ENCODE results near the gene IMPG1.

Gene IMPG1

DNA sequence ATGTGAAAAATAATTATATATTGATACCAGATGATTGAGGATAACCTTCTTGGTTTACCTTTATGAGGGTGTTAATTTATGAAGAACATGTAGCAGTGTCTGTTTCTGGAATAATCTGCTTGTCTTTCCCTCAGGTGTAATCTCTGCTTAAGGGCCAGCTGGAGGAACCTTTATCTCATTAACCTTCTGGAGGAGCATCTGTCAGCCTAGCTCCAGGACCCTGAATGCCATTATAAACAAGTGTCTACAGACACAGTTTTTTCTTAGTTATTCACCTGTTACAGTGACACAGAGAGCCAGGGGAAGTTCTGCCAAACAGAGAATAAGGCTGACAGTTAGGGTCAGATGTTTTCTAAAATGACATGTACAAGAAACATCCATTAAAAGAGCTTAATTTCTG is at the start of gene IMPG1:
Gene IMPG1, minus strand, starts transcription at position 101 of the 400 bp plus-strand sequence. CDS start 174 bp downstream, outside the sequence.
- no peak for FAIRE-seq

GRCh38 chr6:76120302-76120701 is 47.8 kb upstream of the IMPG1 start:
- no peak for FAIRE-seq

DNA sequence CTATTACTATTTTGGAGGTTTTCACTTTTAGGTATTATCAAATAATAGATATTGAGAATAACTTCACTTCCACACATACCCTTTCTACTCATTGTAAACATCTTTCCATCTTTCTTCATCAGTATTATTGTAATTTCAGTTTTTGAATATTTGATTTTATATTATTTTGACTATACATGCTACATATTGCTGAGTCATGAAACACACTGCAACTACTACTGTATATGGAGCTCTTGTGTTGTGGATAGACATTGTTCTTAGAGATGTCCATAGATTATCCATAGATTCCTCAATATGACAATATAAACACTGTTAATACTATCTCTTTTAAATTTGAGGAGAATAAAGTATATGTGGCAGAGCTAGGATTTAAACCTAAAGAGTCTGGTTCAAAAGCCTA is 819 bp upstream of the IMPG1 start:
- no peak for FAIRE-seq

DNA sequence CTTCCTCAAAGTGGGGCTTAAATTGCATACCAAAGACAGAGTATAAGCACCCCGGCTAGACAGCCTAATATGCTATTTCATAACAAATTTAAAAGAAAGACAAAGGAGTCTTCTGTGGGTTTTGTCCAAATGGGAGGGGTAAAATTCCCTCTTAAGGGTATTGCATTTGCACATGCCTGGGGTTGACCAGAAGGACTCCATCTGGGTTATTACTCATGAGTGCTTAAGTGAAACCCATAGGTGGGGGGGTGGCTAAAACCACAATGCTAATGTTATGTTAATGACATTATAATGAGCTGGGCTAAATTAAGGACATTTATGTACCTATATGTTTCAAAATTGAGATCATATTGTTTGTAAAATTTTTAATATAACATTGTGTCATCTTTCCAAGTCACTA is 15.0 kb downstream of the IMPG1 start:
- no peak for FAIRE-seq

DNA sequence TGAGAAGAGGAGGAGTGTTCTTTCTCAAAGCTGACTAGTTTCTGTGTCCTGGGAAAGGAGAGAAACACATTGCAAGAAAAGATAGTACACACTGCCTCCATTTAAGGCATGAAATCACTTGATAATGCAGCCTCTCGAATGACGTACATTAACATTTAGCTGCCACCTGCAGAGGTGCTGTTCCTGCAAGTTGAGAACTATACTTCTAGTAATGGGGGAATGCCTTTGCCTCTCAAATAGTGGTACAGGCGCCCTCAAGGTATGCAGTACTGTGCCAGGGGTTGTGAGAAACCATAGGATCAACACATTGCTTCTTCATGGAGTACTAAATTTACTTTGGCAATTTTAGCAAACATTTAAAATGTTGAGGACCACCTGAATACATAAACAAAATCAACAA is 20.1 kb downstream of the IMPG1 start:
- no peak for FAIRE-seq

DNA sequence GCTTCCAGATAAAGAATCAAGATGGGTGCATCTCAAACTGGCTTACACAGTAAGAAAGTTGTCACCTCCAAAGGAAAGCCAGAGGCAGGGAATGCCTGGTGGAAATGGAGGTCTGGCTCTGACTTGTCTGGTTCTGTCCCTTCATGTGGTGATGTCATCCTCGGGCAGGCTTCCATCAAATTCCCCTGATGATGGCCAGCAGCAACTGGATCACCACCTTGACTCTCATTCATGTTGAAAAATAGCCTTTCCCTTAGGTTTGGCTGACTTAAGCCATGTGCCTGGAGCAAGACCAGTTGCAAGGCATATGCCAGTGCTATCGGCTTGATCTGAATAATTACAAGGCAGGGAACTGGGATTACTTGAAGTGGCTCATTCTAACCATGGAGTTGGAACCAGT is 28.8 kb downstream of the IMPG1 start:
- no peak for FAIRE-seq

GRCh38 chr6:76035713-76036112 is 36.7 kb downstream of the IMPG1 start:
- FAIRE-seq, result no peak

DNA sequence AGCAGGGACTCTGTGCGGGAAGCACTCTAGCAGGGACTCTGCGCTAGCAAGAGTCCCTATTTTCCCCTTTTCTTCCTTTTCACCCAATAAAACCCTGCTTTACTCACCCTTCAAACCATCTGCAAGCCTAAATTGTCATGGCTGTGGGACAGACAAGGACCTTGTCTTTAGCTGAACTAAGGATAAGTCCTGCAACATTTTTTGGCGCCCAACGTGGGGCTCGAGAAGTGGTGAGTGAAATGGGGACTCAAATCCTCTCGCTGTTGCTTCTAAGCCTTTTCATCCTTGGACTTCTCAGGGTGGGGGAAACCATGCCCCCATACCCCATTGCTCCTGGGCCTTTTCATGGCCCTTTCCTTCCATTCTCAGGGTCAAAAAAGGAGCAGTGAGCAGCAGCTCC is 46.4 kb downstream of the IMPG1 start:
- FAIRE-seq, result no peak

DNA sequence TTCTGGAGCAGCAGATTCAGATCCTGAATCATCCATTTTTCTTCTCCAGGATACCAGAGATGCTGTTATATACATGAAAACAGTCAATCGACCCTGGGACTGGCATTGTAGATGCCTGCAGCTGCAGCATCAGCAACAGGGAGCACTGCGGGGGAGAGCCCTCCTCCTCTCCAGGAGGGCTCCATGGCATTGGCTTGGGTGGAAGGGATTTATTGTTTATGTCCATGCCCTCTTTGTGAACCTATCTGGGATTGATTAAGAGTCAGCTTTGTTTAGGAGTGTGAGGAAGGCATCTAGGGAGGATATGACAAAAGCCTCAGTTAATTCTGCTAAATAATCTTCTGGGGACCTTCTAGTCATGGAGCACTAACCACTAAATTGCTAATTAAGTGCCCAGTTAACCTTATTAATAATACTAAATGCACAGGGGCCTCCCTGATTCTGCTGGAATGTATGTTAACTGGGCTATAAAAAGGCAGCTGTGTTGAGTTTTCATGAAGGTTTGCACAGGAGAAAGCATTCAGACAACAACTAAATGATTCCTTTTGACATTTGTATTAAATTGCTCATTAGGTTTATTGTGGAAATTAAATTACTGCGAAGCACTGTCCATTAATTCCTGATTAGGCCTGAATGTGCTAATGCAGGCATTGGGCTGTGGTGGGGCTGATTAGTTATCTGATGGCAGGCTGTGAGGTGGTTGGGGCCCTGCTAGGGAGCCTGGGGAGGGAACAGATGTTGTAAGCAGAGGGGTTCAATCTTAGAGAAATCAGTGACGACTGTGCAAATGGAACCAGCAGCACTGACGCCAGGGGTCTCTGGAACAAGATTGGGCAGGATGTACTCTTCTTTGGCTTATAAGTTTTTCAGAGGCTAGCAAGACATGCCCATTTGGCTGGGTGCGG is 57.6 kb downstream of the IMPG1 start:
- no peak for FAIRE-seq

DNA sequence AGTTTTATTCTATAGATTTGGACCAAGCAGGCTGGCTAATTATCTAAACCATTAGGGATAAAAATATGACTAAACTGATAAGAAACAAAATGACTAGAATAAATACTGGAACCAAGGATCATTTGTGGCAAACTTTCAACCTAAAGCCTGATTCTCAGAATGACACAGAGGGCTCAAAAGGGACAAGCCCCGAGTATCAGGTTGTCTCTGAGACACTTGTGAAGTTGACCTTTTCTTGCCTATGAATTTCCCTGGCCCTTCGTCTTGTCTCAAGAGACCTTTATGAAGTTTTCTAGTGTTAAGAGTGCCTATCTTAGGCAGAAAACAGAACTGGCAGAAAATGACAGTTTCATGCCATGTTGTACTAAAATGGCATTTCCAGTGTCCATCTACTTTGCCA is 68.3 kb downstream of the IMPG1 start:
- FAIRE-seq, result no peak

GRCh38 chr6:76003686-76004085 is 68.8 kb downstream of the IMPG1 start:
- no peak for FAIRE-seq

- peak; percentile 58 for FAIRE-seq
Observed at GRCh38 chr6:76003113-76003512, 69.3 kb downstream of the IMPG1 start.

DNA sequence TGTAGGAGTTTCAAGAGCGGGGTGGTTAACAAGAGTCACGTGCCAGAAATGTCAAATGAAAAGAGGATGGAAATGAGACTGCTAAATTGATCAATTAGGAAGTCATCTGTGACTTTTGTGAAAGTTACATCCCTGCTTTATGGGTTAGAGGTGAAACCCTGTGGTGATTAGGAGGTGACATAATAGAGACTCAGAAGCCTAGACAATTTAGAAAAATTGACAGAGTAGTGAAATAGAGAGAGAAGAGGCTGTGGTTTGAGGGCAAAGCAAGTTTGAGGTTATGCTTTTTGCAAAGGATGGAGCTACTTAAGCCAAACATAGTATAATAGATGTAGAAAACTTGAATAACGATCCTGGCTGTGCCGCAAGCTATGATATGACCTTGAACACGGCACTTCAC is 71.8 kb downstream of the IMPG1 start:
- no peak for FAIRE-seq

DNA sequence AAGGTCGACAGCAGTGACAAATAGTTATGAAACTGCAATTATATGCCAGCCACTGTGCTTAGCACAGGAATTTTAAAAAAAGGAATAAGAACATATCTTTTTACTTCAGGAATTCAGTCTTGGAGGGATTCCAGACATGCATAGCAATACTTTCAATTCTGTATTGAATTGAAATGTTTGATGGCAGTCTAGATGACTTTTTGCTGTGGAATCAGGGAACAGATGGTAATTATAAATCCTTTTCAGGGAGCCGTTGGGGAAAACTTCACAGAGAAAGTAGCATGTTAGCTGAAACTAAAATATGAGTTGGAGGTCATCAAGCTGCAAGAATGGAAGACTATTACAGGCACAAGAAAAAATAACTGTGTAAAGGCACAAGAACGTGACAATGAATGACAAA is 74.8 kb downstream of the IMPG1 start:
- FAIRE-seq, result no peak

DNA sequence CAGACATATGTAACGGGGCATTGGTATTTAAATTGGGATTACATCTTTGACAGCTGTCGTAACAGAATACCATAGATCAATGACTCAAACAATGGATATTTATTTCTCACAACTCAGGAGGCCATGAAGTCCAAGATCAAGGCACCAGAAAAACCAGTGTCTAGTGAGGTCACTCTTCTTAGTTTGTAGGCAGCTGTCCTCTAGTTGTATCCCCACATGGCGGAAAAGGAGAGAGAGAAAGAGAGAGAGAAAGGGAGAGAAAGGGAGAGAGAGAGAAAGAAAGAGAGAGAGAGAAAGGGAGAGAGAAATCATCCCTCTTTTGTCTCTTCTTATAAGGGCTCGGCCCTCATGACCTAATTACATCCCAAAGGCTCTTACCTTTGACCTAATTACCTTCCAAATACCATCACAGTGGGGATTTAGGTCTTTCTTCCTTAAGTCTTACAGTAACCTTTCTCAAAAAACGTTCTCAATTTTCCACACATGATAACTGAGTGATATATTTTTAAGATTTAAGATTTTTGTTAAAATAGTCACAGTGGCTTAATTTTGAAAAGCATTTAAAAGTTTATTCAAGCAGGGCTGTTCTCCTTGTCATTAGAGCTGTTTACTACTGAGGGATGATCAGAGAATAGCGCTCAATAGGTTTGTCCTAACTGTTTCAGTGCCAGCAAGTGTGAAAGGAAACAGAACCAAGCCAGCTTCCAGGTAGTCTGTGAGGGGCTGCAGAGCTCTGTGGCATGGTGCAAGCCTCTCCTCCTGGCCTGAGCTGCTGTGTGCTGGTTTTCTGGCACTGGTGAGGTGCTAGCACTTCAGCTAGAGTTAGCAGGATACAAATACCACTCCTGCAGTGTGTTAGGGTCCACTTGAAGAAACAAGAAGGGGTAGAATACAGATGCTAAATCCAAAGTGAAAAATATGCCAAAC is 79.0 kb downstream of the IMPG1 start:
- FAIRE-seq, result no peak

GRCh38 chr6:75991941-75992340 is 80.5 kb downstream of the IMPG1 start:
- no peak for FAIRE-seq

DNA sequence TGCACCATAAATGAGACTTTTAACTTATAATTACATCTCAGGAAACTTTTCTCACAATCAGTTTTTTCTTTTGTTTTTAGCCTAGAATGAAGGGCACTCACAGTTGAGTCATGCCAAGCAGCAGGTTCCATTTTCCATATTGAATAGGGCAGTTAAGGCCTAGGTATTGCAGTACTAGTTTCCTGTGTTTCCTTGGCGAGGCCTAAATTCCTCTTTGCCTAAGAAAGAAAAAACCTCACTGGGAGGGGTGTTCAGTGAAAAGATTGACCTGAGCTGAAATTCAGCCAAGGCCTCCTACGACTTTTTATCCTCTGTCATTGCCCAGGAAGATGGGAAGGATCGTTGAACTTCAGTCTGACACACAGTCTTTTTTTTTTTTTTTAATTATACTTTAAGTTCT is 85.5 kb downstream of the IMPG1 start:
- FAIRE-seq, result no peak

DNA sequence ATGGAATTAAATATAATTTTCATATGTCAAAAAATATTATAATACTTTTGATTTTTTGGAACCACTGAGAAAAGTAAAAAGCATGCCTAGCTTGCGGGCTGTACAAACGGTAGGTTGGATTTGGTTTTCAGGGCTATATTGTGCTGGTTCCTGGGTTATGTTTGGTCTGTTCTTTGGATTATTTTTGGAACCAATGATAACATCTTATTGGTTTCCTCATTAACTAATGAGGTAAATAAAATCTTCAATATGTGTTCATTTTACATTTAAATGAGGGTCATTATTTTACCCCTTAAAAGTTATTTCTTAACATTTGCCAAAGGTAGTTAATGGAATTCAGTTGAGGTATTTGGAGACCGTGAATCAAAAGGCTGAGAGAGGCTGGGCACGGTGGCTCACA is 96.6 kb downstream of the IMPG1 start:
- no peak for FAIRE-seq

DNA sequence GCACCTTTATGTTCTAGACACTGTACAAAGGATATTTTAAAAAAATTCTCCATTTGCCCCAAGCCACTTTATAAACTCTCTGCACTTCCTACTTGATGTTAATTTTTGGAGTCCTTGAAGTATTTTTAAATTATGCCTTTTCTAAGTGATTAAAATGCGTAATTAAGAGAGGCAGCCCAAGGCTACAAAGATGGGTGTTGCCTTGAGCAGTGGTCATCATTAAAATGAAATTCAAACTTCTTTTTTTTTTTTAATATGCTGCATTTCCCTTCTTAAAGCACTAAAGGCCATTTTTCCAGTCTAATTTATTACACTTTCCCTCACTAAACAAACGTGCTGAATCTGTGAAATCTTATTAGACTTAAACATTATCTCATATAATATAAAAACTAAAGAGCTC is 102.4 kb downstream of the IMPG1 start:
- no peak for FAIRE-seq

- peak; percentile 8 for FAIRE-seq
Observed at GRCh38 chr6:75968143-75968542, 104.3 kb downstream of the IMPG1 start.

GRCh38 chr6:75963569-75963968 is 108.9 kb downstream of the IMPG1 start:
- FAIRE-seq, result no peak

- FAIRE-seq, result no peak
Observed at GRCh38 chr6:75952128-75952527, 120.3 kb downstream of the IMPG1 start.

DNA sequence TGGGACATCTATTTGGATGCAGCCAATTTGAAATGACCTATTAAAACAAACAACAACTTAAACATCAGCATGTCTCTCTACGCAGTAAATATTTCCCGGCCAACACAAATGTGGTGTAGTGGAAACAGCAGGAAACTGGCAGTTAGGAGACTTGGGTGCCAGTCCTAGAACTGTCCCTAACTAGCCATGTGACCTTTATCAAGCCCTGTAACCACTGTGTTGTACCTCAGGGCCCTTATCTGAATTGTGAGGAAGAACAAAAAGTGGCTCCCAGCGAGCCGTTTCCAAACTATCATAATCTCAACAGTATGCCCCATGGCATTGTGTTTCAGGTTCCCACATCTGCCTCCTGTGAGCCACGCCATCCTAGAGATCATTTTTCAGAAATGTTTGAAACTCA is 124.5 kb downstream of the IMPG1 start:
- FAIRE-seq, result no peak
